Adrenal gland (tissue), 5 donors: ENCODE results near the gene ZNF74.

ENCODE experiments used
- CTCF ChIP-seq, 6 experiments: fragments of 450-650 bp in 4 of 6; fragments of 200-600 bp in 2 of 6; sonication (generic) in 1 of 6; IDR thresholded peaks; 1 replicate in 5 of 6; 2 replicates in 1 of 6; pipeline versions ENCODE4 v1.5.1 to v1.8.0; 2016 to 2021; ENCODE audit warnings: antibody characterized with exemption in 6 of 6, mild to moderate bottlenecking in 2 of 6, moderate library complexity in 1 of 6
- POLR2A ChIP-seq, 2 donors: fragments of 450-650 bp; IDR thresholded peaks; one replicate each; pipeline ENCODE4 v1.6.1; 2017; ENCODE audit warnings: antibody characterized with exemption in 2 of 2, mild to moderate bottlenecking in 2 of 2, moderate library complexity in 1 of 2
- donor health status: DM: no; HTN: no; CAD: no.

GRCh38 chr22:20448630-20449029, 54.7 kb downstream of the ZNF74 start:
- TF ChIP-seq CTCF (IDR thresholded peaks at IDR 0.05) (no peak), POLR2A (IDR thresholded peaks at IDR 0.05) (no peak)
